SK-N-SH treated with all-trans-retinoic acid at 6 μM for 48 hours (cell line): ENCODE data around the gene LIN7A.

Source experiments
- ATAC-seq: fragments of 200-7000 bp; cut with Tn5 transposase; 3 replicates; pipeline ENCODE4 v1.9.1; 2020; ENCODE audit warnings: mild to moderate bottlenecking, moderate library complexity
- ARNTL ChIP-seq: fragments of 450-650 bp; formaldehyde crosslinking; IDR thresholded peaks from 2 replicates; pipeline ENCODE4 v1.5.0; 2020; ENCODE audit warnings: low read depth, mild to moderate bottlenecking, moderate library complexity, borderline replicate concordance
- BACH2 ChIP-seq: fragments of 250-450 bp; sonication (Bioruptor Pico); IDR thresholded peaks from 2 replicates; pipeline ENCODE4 v1.9.0; 2021; ENCODE audit warnings: mild to moderate bottlenecking, borderline replicate concordance
- CSDC2 ChIP-seq: fragments of 250-450 bp; sonication (Bioruptor Pico); IDR thresholded peaks from 2 replicates; pipeline ENCODE4 v1.5.0; 2020; ENCODE audit warnings: mild to moderate bottlenecking, moderate library complexity
- ESRRG ChIP-seq: fragments of 250-450 bp; sonication (Bioruptor Pico); IDR thresholded peaks from 2 replicates; pipeline ENCODE4 v1.6.1; 2021; ENCODE audit warnings: mild to moderate bottlenecking
- GLIS3 ChIP-seq: fragments of 250-450 bp; sonication (Bioruptor Pico); IDR thresholded peaks from 2 replicates; pipeline ENCODE4 v1.5.0; 2020; ENCODE audit warnings: mild to moderate bottlenecking, moderate library complexity
- ISL1 ChIP-seq: fragments of 250-450 bp; sonication (Bioruptor Pico); IDR thresholded peaks from 2 replicates; pipeline ENCODE4 v2.1.2; 2022; ENCODE audit warnings: mild to moderate bottlenecking, moderate library complexity
- OSR1 ChIP-seq: fragments of 250-450 bp; sonication (Bioruptor Pico); IDR thresholded peaks from 2 replicates; pipeline ENCODE4 v1.8.0; 2022; ENCODE audit warnings: moderate library complexity, mild to moderate bottlenecking, inconsistent platforms
- SNAI2 ChIP-seq: fragments of 250-450 bp; sonication (Bioruptor Pico); IDR thresholded peaks from 2 replicates; pipeline ENCODE4 v1.5.0; 2020; ENCODE audit warnings: mild to moderate bottlenecking, moderate library complexity
- TCF4 ChIP-seq: fragments of 250-450 bp; sonication (Bioruptor Pico); IDR thresholded peaks from 2 replicates; pipeline ENCODE4 v1.8.0; 2021; ENCODE audit warnings: mild to moderate bottlenecking, moderate library complexity, borderline replicate concordance
- TOX ChIP-seq: fragments of 250-450 bp; sonication (Bioruptor Pico); IDR thresholded peaks from 2 replicates; pipeline ENCODE4 v1.8.0; 2021; ENCODE audit warnings: mild to moderate bottlenecking, moderate library complexity, borderline replicate concordance
- ZC3H10 ChIP-seq: fragments of 250-450 bp; sonication (Bioruptor Pico); IDR thresholded peaks from 2 replicates; pipeline ENCODE4 v1.5.1; 2021; ENCODE audit warnings: mild to moderate bottlenecking, moderate library complexity
- ZFP3 ChIP-seq: fragments of 250-450 bp; sonication (Bioruptor Pico); IDR thresholded peaks from 2 replicates; pipeline ENCODE4 v1.5.0; 2020; ENCODE audit warnings: mild to moderate bottlenecking, moderate library complexity
- ZFP30 ChIP-seq: fragments of 450-650 bp; formaldehyde crosslinking; IDR thresholded peaks from 2 replicates; pipeline ENCODE4 v1.5.0; 2022; ENCODE audit warnings: mild to moderate bottlenecking, moderate library complexity
- ZNF565 ChIP-seq: fragments of 450-650 bp; formaldehyde crosslinking; conservative IDR thresholded peaks from 2 replicates; pipeline ENCODE4 v1.5.0; 2020; ENCODE audit warnings: low read depth, mild to moderate bottlenecking, moderate library complexity
- ZNF70 ChIP-seq: fragments of 450-650 bp; formaldehyde crosslinking; IDR thresholded peaks from 2 replicates; pipeline ENCODE4 v1.5.0; 2020; ENCODE audit warnings: mild to moderate bottlenecking, moderate library complexity
- ZNF8 ChIP-seq: fragments of 450-650 bp; formaldehyde crosslinking; IDR thresholded peaks from 2 replicates; pipeline ENCODE4 v1.5.0; 2020; ENCODE audit warnings: mild to moderate bottlenecking, moderate library complexity
- TF ChIP-seq, protein P1 (sequence below): fragments of 250-450 bp; sonication (Bioruptor Pico); IDR thresholded peaks from 2 replicates; pipeline ENCODE4 v1.8.0; 2020; ENCODE audit warnings: mild to moderate bottlenecking, moderate library complexity, borderline replicate concordance
- TF ChIP-seq, protein P2 (sequence below): fragments of 250-450 bp; sonication (Bioruptor Pico); IDR thresholded peaks from 2 replicates; pipeline ENCODE4 v1.5.1; 2020; ENCODE audit warnings: low read depth, mild to moderate bottlenecking, moderate library complexity
- TF ChIP-seq, protein P3 (sequence below): fragments of 250-450 bp; sonication (Bioruptor Pico); IDR thresholded peaks from 2 replicates; pipeline ENCODE4 v1.5.1; 2021; ENCODE audit warnings: mild to moderate bottlenecking, moderate library complexity
- TF ChIP-seq, protein P4 (sequence below): fragments of 250-450 bp; sonication (Bioruptor Pico); IDR thresholded peaks from 2 replicates; pipeline ENCODE4 v1.8.0; 2021; ENCODE audit warnings: low read depth, mild to moderate bottlenecking, moderate library complexity, borderline replicate concordance

LIN7A gene

DNA sequence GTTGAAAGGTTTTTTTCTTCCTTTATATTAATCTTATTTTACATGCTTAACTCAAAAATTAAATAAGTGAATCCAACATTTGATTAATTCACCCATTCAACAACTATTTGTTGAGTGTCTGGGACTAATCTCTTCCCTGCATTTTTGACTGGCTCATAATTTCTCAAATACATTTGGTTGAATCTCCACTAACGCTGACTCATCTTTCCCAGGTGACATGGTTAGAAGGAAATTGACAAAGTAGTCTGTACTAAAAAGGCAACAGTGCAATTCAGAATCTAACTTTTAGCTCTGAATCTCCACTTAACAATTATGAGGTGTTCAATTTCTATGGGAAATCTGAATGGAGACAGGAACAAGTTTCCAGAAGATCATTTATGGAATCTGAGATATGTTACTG lies 88.9 kb downstream of the LIN7A start:
- TF ChIP-seq BACH2 (CRISPR knock-in tag) (no peak), TCF4 (CRISPR knock-in tag) (no peak), ISL1 (no peak), TOX (CRISPR knock-in tag) (no peak), ZNF70 (no peak), ESRRG (no peak)
- TF ChIP-seq, protein P1, sequence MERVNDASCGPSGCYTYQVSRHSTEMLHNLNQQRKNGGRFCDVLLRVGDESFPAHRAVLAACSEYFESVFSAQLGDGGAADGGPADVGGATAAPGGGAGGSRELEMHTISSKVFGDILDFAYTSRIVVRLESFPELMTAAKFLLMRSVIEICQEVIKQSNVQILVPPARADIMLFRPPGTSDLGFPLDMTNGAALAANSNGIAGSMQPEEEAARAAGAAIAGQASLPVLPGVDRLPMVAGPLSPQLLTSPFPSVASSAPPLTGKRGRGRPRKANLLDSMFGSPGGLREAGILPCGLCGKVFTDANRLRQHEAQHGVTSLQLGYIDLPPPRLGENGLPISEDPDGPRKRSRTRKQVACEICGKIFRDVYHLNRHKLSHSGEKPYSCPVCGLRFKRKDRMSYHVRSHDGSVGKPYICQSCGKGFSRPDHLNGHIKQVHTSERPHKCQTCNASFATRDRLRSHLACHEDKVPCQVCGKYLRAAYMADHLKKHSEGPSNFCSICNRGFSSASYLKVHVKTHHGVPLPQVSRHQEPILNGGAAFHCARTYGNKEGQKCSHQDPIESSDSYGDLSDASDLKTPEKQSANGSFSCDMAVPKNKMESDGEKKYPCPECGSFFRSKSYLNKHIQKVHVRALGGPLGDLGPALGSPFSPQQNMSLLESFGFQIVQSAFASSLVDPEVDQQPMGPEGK (CRISPR knock-in tag): no peak
- TF ChIP-seq, protein P2, sequence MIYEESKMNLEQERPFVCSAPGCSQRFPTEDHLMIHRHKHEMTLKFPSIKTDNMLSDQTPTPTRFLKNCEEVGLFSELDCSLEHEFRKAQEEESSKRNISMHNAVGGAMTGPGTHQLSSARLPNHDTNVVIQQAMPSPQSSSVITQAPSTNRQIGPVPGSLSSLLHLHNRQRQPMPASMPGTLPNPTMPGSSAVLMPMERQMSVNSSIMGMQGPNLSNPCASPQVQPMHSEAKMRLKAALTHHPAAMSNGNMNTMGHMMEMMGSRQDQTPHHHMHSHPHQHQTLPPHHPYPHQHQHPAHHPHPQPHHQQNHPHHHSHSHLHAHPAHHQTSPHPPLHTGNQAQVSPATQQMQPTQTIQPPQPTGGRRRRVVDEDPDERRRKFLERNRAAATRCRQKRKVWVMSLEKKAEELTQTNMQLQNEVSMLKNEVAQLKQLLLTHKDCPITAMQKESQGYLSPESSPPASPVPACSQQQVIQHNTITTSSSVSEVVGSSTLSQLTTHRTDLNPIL: no peak
- no peak for ATAC-seq

DNA sequence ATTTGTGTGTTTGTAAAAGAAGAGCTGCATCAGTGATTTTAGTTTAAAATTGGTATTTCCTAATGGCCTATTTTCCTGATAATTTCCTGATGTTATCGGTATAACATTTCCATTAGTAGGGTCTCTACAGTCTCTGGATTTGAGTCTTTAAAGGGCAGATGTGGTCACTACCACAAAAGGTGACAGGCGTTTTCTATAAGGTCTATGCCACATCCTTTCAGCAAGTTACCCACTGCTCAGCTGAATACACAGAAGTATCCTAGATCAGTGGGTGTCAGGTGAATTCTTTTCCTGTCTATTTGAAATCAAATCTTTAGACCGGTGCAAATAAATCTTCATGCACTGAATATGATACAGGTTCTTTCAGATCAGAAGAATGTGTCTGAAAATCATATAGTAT lies 90.2 kb downstream of the LIN7A start:
- ATAC-seq: no peak

DNA sequence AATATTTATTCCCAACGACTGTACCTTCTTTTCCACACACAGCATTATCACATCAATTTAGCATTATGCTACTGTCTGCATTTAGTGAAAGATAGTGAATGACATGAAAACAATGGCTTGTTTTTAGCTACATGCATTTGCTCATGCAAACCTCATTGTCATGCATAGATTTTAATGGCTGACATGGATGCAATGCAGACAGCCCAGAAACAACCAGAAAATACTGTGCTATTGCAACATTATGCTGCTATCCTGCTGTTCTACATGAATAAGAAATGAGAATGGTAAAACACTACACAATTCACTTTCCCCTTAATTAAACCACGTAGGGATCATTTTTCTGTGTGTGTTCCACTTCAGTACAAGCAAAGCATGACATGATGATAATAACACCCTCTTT lies 90.8 kb downstream of the LIN7A start:
- TF ChIP-seq ZFP3 (CRISPR knock-in tag) (no peak), TOX (CRISPR knock-in tag) (no peak), ARNTL (no peak)
- no peak for ATAC-seq

More for the DNA sequence above, 90.2 kb downstream of the LIN7A start:
- TF ChIP-seq, protein P3, sequence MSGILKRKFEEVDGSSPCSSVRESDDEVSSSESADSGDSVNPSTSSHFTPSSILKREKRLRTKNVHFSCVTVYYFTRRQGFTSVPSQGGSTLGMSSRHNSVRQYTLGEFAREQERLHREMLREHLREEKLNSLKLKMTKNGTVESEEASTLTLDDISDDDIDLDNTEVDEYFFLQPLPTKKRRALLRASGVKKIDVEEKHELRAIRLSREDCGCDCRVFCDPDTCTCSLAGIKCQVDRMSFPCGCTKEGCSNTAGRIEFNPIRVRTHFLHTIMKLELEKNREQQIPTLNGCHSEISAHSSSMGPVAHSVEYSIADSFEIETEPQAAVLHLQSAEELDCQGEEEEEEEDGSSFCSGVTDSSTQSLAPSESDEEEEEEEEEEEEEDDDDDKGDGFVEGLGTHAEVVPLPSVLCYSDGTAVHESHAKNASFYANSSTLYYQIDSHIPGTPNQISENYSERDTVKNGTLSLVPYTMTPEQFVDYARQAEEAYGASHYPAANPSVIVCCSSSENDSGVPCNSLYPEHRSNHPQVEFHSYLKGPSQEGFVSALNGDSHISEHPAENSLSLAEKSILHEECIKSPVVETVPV: no peak
- no peak for TF ChIP-seq ZNF565 (CRISPR knock-in tag)
- TF ChIP-seq ZNF8 (CRISPR knock-in tag): no peak
- TF ChIP-seq ZFP30: no peak
- no peak for TF ChIP-seq TCF4 (CRISPR knock-in tag)
- no peak for TF ChIP-seq ARNTL
- no peak for TF ChIP-seq ZC3H10 (CRISPR knock-in tag)
- TF ChIP-seq SNAI2 (CRISPR knock-in tag): no peak
- TF ChIP-seq BACH2 (CRISPR knock-in tag): no peak
- no peak for TF ChIP-seq CSDC2 (CRISPR knock-in tag)

DNA sequence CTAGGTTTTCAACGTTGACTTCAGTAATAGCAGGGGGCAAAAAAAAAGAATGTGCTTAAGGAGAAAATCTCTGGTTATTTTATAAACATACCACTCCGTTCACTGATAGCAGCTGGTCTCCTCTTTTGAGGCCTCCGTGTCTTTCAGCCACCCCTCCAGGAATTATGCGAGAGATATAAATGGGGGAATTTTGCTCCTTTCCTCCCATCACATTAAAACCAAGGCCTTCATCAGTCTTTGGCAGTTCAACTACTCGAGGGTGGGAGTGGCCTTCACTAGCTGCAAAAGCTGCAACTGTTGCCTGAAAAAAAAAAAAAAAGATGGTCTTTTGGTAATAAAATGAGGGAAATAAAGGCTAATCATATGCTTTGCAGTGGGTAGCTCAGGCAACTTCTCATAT lies 92.1 kb downstream of the LIN7A start:
- ATAC-seq: no peak
- TF ChIP-seq OSR1 (no peak), GLIS3 (CRISPR knock-in tag) (no peak), ZC3H10 (CRISPR knock-in tag) (no peak), ESRRG (no peak), ZFP30 (no peak), ZNF565 (CRISPR knock-in tag) (no peak)
- TF ChIP-seq, protein P1 (CRISPR knock-in tag): no peak
- TF ChIP-seq, protein P4, sequence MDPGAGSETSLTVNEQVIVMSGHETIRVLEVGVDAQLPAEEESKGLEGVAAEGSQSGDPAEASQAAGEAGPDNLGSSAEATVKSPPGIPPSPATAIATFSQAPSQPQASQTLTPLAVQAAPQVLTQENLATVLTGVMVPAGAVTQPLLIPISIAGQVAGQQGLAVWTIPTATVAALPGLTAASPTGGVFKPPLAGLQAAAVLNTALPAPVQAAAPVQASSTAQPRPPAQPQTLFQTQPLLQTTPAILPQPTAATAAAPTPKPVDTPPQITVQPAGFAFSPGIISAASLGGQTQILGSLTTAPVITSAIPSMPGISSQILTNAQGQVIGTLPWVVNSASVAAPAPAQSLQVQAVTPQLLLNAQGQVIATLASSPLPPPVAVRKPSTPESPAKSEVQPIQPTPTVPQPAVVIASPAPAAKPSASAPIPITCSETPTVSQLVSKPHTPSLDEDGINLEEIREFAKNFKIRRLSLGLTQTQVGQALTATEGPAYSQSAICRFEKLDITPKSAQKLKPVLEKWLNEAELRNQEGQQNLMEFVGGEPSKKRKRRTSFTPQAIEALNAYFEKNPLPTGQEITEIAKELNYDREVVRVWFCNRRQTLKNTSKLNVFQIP (CRISPR knock-in tag): no peak
- TF ChIP-seq, all 23 proteins: peak for 0

DNA sequence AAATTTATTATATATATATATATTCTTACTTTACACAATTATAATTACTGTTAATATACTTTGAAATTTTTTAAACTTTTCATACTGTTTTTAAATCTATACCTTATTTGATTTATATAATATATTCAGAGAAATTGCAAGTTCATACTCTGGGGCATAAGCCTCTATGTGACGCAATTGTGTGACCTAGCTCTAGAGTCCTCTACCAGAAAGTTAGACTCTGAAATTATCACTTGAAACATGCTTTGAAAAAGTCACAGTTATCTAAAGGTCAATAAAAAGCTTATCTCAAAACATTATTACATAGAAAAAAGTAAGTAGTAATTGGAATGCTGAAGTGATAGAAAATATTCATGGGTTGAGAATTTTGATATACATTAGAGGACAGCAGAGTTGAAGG lies 93.8 kb downstream of the LIN7A start:
- no peak for ATAC-seq
- no peak for TF ChIP-seq TOX (CRISPR knock-in tag)
- TF ChIP-seq, protein P3: no peak
